SIG-M5 (cell line): Measurements from ENCODE around the gene PABPN1L.

Experiments used
- DNase-seq: peaks from one replicate; lab custom pipeline; 2025; lab: John Stamatoyannopoulos, UW

The PABPN1L gene

DNA sequence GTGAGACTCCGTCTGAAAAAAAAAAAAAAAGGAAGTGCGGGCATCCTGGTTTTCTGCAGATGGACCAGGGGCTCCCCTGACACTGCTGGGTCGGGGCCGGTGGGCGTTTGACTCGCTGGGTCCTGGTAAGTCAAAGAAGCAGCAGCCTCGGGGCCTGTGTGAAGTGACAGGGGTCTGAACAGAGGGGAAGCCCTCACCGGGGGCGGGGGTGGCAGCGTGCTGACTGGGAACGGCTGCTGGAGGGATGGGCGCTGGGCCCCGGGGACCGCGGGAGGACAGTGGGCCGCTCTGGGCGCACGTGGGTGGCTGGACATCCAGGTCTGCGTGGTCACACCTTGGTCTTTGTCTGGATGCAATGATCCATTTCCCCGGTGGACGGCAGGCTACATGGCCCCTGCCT, 17.9 kb downstream of the PABPN1L start:
- DNase-seq: no peak

- DNase-seq: no peak
Observed at GRCh38 chr16:88847654-88848053, 18.8 kb downstream of the PABPN1L start.

GRCh38 chr16:88846088-88846487, 20.4 kb downstream of the PABPN1L start:
- no peak for DNase-seq

DNA sequence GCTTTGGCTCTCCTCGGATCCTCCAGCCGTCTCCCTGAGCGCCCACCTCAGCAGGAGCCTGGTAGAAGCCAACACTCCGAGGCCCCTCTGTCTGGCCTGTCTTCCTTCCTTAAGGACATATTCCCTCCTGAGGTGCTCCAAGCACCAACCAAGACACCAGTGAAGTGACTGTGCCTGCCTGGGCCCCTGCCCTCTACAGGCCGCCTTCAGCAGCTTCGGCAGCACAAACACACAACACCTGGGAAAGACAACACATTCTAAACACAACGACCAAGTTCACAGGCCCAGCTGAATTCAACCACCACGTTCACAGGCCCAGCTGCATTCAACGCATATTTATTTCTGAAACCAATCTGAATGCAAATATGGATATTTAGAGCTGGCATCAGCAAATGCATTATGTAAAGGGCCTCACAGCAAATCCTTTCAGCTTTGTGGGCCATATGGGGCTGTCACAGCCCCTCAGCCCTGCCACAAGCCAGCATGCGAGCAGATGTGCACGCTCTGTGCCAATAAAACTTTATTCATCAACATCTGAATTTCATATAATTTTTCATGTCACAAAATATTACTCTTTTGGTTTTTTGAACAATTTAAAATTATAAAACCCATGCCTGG, 21.9 kb downstream of the PABPN1L start:
- no peak for DNase-seq

DNA sequence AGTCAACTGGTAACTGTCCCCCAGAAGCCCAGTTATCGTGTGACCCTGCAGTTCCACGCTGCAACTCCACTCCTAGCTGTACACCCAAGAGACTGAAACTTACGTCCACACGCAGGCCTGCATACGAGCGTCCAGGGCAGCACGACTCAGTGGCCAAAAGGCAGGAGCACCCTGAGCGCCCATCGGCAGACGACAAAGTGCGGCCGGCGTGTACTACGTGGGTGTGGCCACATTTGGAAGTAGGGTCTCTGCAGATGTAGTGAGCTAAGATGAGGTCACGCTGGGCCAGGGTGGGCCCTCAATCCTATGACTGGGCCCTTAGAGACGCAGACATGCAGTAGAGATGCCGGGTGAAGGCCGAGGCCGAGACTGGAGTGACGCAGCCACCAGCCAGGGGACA, 23.2 kb downstream of the PABPN1L start:
- no peak for DNase-seq

DNA sequence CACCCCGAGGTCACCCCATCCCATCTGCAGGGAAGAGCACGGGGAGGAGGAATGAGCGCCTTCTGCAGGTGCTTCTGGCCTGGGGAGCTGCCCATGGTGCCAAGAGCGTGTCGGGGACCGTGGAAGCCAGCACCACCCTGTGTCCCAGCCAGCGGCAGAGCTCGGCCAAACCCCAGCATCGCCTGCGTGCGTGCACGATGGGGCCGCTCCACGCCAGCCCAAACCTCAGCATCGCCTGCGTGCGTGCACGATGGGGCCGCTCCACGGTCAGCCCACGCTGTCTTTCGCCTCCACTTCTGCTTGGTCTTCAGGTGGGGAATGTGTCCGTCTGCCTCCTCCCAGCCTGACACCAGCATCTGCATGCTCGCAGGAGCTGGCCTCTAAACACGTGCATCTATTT, 23.7 kb downstream of the PABPN1L start:
- no peak for DNase-seq

GRCh38 chr16:88842308-88842756, 24.1 kb downstream of the PABPN1L start:
- DNase-seq: no peak

- DNase-seq: no peak
Observed at GRCh38 chr16:88841521-88842307, 24.7 kb downstream of the PABPN1L start.

GRCh38 chr16:88840600-88841215, 25.8 kb downstream of the PABPN1L start:
- DNase-seq: no peak

DNA sequence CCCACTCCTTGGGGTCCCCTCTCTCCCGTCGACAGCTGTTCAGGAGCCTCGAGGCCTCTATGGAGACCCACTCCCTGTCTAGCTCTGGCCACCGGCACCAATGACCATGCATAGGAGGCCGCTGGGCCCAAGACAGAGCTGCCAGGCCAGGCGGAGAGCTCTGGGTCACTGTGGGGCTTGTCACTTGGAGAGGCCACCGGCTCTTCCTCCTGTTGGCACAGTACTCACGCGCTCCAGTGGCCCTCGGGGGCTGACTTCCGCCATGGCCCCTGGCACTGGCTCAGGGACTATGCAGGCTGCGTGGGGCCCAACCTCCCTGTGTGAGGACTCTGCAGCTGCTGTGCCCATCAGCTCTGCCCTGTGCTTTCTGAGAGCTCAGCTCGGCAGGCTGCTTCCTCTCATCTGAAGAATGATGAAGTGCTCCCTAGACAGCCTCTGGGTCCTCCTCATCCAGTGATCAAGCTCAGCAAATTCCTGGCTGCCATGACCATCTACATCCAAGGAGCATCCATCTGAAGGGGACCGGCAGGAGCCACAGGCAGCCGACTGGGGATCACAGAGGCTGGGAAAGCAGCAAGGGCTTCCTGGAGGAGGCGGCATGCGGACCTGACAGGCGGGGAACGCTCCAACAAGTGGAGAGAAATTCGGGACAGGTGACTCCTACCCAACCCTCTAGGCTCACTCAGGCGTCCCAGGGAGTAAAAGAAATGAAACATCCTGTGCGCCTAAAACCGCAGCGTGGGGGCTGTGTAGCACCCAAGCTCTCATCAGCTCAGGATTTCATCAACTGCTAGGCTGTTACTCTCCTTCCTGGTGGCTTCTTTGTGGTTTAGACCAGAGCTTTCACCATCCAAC, 26.5 kb downstream of the PABPN1L start:
- peak; percentile 21 for DNase-seq

GRCh38 chr16:88839026-88839529, 27.4 kb downstream of the PABPN1L start:
- DNase-seq: no peak

DNA sequence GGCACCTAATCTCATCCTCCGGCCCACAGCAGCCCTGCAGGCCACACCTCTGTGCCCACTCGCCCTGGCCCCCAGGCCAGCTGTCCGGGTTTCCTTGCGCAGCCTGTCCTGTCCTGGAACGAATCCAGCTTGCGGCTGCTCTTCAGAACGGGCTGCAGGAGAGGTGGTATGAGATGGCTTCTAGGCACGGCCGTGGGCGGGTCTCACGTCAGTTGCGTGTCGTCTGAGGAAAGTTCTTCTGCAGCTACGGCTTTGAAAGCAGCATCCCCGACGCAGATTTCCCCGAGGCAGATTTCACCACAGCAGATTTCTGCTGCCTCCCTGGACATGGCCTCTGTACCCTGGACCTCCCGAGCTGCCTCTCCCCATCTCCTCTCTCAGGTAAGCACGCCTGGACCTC, 27.9 kb downstream of the PABPN1L start:
- no peak for DNase-seq

GRCh38 chr16:88837806-88838205, 28.7 kb downstream of the PABPN1L start:
- DNase-seq: no peak

DNA sequence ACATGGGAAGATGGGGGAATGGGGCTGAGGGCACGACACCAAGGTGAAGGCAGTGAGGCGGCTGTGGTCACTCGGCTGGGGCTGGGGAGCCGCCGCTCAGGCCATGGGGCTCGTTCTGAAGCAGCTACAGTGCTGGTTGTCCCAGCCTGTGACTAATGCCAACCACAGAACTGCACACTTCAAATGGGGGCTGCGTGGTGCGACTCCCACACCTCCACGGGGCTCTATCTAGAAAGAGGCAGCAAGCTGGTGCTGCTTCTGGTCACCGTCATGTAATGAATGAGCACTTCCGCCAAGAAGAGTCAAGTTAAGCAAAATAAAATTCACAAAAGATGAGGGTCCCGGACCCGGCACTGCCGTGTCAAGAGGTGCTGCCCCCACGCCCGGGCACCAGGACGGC, 29.7 kb downstream of the PABPN1L start:
- DNase-seq: no peak

DNA sequence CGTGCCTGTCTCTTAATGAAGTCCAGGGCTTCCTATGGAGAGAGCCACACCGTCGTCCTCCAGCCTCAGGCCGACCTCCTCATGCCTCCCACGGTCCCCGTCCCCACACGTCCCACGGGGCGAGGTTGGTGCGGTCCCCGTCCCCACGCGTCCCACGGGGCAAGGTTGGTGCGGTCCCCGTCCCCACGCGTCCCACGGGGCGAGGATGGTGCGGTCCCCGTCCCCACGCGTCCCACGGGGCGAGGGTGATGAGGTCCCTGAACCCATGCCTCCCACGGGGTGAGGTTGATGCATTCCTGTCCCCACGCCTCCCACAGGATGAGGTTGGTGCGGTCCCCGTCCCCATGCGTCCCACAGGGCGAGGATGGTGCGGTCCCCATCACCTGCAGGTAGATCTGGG, 30.6 kb downstream of the PABPN1L start:
- no peak for DNase-seq

- no peak for DNase-seq
Observed at GRCh38 chr16:88835383-88835782, 31.1 kb downstream of the PABPN1L start.

DNA sequence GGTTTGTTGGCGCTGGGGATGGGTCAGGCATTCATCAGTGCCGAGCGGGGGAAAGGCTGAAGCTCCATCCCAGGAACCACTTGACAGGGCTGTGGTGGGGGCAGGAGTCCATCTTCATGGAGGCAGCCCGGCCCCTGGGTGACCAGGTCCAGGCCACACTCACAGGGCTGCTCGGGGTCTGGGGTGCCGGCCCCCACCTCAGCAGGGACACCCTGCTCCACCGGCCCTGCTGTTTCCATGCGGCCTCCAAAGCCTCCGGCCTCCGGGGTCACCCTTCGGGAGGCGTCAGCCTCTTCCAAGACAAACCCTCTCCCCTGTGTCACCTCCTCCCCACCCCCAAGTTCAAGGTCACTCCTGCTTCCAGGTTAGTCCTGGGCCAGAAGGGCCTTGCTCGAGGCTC, 31.8 kb downstream of the PABPN1L start:
- no peak for DNase-seq

DNA sequence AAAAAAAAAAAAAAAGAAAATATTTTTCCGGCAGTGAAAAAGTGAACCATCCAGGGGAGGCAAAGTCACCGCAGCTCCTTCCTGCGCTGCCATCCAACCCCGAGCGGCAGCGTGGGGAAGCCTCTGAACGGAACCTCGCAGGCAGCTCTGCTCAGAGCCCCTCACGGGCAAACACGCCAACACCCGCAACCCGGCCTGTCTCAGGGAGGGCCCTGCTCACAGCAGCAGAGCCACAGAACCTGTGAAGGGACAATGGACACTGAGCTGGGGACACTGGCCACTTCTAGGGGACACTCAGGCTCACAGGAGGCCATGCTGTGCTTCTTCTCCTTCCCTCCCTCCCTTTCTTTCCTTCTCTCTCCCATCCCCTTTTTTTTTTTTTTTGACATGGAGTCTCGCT, 33.4 kb downstream of the PABPN1L start:
- no peak for DNase-seq

- DNase-seq: no peak
Observed at GRCh38 chr16:88831838-88832237, 34.6 kb downstream of the PABPN1L start.

- DNase-seq: no peak
Observed at GRCh38 chr16:88830783-88831182, 35.7 kb downstream of the PABPN1L start.

- no peak for DNase-seq
Observed at GRCh38 chr16:88830258-88830657, 36.2 kb downstream of the PABPN1L start.

- no peak for DNase-seq
Observed at GRCh38 chr16:88828711-88829110, 37.7 kb downstream of the PABPN1L start.
